ENCODE results near the gene USP49.

DNA sequence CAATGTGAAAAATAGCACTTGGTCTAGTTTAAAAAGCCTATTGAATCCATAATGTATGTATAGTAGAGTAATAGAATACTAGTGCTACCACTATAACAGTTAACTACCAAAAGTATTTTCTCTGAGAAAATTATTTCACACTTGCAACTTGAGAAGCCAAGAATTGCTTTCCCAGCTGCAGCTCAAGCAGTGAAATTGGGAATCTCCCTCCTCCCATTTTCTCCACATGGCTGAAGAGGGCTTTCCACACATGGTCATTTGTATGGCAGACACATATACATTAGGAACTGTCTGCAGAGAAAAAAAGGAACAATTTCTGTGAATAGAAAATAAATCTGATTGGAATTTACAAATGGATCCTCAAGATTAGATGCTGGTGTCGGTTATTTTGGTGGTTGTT, 73.2 kb downstream of the USP49 start:
- TF ChIP-seq CTCF (IDR thresholded peaks at IDR 0.05) (no peak), POLR2A (IDR thresholded peaks at IDR 0.05) (no peak)

All from uterus (tissue), 2 donors.